ENCODE results near the gene BST1. TPM values are rescaled to one million over a fixed set of nuclear protein-coding genes. Genes with fewer than 3 reads are reported as not detected.
A peak's percentile ranks its signal among the peaks of the same experiment; 100 is the strongest.

BST1 gene
- total RNA-seq, 1 experiment from 2014 or later = not detected

DNA sequence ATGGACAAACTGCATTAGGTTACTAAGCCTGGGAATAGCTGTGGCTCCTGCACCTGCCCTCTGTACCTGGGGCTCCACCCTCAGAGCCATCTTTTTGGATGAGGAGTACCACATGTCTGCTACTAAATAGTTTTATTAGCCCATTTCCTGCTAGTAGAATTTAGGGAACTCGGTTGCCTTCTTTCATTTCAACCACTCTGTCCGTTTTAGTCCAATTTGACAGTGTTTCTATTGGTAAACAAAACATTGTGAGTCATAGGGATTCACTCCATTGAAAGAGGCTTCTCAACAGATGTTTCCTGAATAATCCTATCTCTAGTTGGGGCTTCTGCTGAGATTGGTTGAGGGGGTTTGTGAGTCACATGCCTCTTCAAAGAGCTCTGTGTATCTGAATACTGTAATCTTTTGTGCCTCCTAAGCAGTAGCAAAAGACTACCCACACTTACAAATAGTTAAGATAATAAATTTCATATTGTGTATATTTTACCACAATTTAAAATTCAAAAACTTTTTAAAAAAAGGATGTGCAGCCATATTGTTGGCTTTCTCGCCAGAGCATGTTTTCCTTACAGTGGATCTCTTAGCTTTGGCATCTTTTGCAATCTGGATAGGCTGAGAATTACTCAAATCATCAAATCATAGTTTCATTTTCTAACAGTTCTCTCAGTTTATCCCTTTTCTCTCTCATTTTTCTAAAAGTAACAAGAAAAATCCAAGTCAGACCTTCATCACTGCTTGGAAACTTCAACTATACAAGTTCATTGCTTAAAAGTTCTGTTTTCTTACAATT lies 11.3 kb upstream of the BST1 start:
- H2BK20ac ChIP-seq (ENCODE audit: low read depth, low read length, poor library complexity, severe bottlenecking) = no peak overlapping the region
- H2BK15ac ChIP-seq (ENCODE audit: low read depth, low read length) = no peak overlapping the region
- H3K79me2 ChIP-seq (ENCODE audit: insufficient read depth, low read length) = no peaks in the 10 kb centered on the region
- H3K56ac ChIP-seq (ENCODE audit: insufficient read length, low read depth, low read length) = no peak overlapping the region
- no peak overlapping the region for H2AFZ ChIP-seq (ENCODE audit: low read length)
- TF ChIP-seq, protein P1, sequence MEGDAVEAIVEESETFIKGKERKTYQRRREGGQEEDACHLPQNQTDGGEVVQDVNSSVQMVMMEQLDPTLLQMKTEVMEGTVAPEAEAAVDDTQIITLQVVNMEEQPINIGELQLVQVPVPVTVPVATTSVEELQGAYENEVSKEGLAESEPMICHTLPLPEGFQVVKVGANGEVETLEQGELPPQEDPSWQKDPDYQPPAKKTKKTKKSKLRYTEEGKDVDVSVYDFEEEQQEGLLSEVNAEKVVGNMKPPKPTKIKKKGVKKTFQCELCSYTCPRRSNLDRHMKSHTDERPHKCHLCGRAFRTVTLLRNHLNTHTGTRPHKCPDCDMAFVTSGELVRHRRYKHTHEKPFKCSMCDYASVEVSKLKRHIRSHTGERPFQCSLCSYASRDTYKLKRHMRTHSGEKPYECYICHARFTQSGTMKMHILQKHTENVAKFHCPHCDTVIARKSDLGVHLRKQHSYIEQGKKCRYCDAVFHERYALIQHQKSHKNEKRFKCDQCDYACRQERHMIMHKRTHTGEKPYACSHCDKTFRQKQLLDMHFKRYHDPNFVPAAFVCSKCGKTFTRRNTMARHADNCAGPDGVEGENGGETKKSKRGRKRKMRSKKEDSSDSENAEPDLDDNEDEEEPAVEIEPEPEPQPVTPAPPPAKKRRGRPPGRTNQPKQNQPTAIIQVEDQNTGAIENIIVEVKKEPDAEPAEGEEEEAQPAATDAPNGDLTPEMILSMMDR (conservative IDR thresholded peaks at IDR 0.05) = no peak
- H2BK12ac ChIP-seq (ENCODE audit: insufficient read length, low read depth, low read length) = peak overlapping the region; percentile 66
- no peak overlapping the region for H3K14ac ChIP-seq (ENCODE audit: insufficient read depth, low read length)
- H3K4me1 ChIP-seq (ENCODE audit: insufficient read depth, low read length) = peaks cover 7% of the 10 kb centered on the region
- H2BK120ac ChIP-seq (ENCODE audit: low read depth, low read length, poor library complexity, severe bottlenecking) = no peak overlapping the region
- no CpG with 5 or more reads among the region's 3 CpGs for WGBS (ENCODE audit: extremely low coverage, insufficient read length, low lambda C conversion rate)
- H3K9ac ChIP-seq (ENCODE audit: extremely low read depth, insufficient read length, low read length) = no peak overlapping the region
- H3K27me3 ChIP-seq (ENCODE audit: insufficient read depth, low read length) = no peaks in the 10 kb centered on the region
- H3K27ac ChIP-seq (ENCODE audit: insufficient read length, low read depth, low read length) = no peak overlapping the region
- Mint-ChIP-seq H3K27ac (peak overlapping the region in 1 of 3 experiments; percentile 18; a peak in 1 of 7 replicates), H3K4me3 (no peak overlapping the region), H3K9me3 (peaks cover 5 to 7% of the 10 kb centered on the region in 2 experiments; a peak in 2 of 5 replicates), H3K36me3 (ENCODE audit: insufficient read depth in 1 of 3, low read depth in 3 of 3) (peaks cover 8 to 30% (median 22%) of the 10 kb centered on the region in 3 experiments; a peak in 6 of 7 replicates), H3K27me3 (ENCODE audit: low read depth) (no peaks in the 10 kb centered on the region), H3K4me1 (peaks cover 40 to 50% of the 10 kb centered on the region in 2 experiments)
- no peak for DNase-seq
- no peak overlapping the region for H3K23ac ChIP-seq (ENCODE audit: insufficient read length, low read depth, low read length)
- no peaks in the 10 kb centered on the region for H3K9me3 ChIP-seq (ENCODE audit: control insufficient read depth, low read depth, low read length)
- no peaks in the 10 kb centered on the region for H3K79me1 ChIP-seq (ENCODE audit: insufficient read depth, low read depth, low read length, poor library complexity, severe bottlenecking)
- H3K4ac ChIP-seq (ENCODE audit: low read depth, low read length) = no peak overlapping the region
- H3K4me2 ChIP-seq (ENCODE audit: insufficient read depth, insufficient read length, low read length) = no peak overlapping the region
- H2AK5ac ChIP-seq (ENCODE audit: insufficient read length, low read length) = no peak overlapping the region
- H4K20me1 ChIP-seq (ENCODE audit: control insufficient read depth, insufficient read depth, insufficient read length) = no peaks in the 10 kb centered on the region
- no peak overlapping the region for H4K5ac ChIP-seq (ENCODE audit: insufficient read length, low read depth, low read length)
- H4K8ac ChIP-seq (replicated peaks; ENCODE audit: insufficient read length, low read depth, low read length) = no peak overlapping the region
- H4K91ac ChIP-seq (ENCODE audit: insufficient read length, low read depth, low read length) = no peak overlapping the region
- no peaks in the 10 kb centered on the region for H3K23me2 ChIP-seq (ENCODE audit: insufficient read length, low read depth, low read length, poor library complexity, severe bottlenecking)
- H3K18ac ChIP-seq (ENCODE audit: insufficient read length, low read depth, low read length) = no peak overlapping the region
- no peak overlapping the region for H2BK5ac ChIP-seq (ENCODE audit: insufficient read length, low read length)
- no peak overlapping the region for H3T11ph ChIP-seq (ENCODE audit: low read length)
